HG03280 (cell line): ENCODE measurements around the gene TUBB4A.
A peak's percentile ranks its signal among the peaks of the same experiment; 100 is the strongest.
"Not testable (repeated sequence)": the region's sequence is repeated elsewhere in the genome, so short reads cannot be mapped to it uniquely, and the experiment has no call there.

Experiments
- ATAC-seq: cut with Tn5 transposase; IDR thresholded peaks from one replicate; pipeline ENCODE4 v1.9.1; 2021; ENCODE audit warnings: mild to moderate bottlenecking, moderate library complexity; ENCODE audit not compliant: unreplicated experiment

TUBB4A gene

DNA sequence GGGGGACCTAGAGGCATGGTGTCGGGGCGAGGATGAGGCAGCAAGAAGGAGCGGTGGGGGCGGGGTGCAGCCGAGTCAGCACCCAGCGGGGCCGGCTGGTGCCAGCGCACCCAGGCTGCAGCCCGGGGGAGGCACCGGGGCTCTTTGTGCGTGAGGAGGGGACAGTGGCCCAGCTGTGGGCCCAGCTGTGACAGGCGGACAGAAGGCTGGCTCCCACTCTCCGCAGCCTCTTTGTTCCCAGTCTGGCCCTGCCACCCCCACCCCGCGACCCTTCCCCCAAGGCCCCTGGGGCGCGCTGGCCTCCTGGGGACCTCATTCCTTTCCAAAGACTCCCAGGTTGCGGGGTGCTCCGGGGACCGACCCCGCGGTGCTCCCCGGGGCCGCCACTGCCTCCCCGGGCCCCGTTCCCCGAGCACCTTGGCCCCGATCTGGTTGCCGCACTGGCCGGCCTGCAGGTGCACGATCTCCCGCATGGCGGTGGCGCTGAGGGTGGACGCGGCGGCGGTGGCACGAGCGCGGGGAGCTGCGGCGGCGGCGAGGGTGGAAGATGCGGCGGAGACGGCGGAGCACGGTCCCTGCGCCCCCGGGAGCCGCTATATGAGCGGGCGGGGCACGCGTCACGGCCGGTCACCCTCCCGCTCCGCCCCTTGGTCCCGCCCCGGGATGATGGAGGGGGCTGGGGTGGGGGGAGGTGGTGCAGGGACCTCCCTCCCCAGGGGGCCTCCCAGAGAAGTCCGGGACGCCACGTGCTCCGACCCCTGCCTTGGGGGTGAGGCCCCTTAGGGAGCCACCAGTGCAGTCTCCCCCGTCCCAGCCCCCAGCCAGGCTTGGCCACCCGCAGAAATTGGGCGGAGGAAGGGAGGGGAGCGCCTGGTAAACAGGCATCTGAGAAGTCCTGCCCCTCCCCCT, at the start of gene TUBB4A:
TSS of gene TUBB4A (minus strand) at position 570 of the 909 bp plus-strand sequence. CDS start at position 473, 97 bp downstream.
- ATAC-seq: no peak

DNA sequence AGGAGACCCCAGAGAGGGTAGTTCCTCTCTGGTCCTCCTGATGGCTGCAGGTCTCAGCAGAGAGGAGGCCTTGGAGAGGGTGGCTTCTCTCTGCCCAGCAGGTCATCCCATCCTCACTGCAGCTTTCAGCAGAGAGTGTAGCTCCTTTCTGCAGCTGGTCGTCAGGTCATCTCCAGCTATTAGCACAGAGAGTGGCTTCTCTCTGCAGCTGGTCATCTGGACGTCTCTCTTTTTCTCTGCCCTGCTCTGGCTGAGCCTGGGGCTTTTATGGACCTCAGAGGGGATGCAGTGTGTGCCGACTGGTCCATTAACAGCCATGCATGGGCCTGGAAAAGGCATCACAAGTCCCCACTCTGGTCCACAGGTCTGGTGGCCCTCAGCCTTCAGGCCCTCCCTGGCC, 49.0 kb upstream of the TUBB4A start:
- ATAC-seq: no peak

DNA sequence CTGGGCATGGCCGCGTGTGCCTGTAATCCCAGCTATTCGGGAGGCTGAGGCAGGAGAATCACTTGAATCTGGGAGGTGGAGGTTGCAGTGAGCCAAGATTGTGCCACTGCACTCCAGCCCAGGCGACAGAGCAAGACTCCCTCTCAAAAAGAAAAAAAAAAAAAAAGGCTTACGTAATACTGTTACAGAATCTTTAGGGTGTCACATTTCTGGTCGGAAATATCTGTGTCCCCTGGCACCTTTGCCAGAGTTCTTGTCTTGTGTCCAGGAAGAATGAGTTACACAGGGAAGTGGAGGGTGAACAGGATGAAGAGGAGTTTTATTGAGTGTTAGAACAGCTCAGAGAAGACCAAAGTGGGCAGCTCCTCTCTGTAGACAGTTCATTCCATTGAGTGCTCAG, 48.6 kb upstream of the TUBB4A start:
- ATAC-seq: not testable (repeated sequence)

DNA sequence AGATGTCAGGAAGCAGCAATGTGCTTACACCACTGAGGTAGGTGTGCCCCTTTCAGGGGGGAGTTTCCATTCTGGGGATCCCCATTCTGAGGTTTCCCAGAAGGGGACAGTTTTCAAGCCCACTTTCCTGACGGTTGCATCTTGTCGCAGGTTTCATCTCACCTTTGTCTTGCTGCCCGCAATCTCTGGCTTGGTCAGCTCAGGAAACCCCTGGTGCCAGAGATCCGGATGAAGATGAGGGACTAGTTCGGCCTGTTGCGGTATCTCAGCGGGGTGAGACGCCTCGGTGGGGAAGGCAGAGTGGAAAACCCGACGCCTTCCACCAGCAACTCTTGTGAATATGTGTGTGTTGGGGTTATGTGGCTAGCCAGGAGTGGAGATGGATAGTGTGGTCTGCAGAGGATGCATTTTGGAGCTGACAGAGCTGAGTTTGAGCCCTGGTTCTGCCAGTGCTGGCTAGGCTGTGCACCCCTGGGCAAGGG, 41.8 kb upstream of the TUBB4A start:
- ATAC-seq: no peak

DNA sequence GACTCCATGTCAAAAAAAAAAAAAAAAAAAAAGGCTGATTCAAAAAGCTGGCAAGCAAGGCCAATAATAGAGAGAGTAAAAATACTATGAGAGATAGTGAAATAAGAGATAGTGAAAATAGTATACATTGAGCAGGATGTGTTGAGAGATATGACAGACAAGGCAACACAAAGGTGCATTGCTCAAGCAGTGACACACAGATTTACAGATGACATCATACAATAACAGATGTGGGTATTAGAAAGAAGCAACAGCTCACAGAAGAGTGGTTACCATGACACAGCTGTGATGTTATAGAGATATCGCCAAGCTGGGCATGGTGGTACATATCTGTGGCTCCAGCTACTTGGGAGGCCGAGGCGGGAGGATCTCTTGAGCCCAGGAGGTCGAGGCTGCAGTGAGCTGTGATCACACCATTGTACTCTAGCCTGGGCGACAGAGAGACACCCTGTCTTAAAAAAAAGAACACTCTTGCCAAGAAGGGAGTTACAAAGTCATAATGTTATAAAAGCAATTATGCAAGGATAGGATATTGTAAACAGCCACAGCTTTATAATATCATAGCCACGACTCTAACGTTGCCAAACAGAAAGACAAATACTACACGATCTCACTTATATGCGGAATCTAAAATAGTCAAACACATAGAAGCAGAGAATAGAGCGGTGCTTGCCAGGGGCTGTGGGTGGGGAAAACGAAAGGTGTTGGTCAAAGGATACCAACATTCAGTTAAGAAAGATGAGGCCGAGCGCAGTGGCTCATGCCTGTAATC, 39.0 kb upstream of the TUBB4A start:
- ATAC-seq: no peak

DNA sequence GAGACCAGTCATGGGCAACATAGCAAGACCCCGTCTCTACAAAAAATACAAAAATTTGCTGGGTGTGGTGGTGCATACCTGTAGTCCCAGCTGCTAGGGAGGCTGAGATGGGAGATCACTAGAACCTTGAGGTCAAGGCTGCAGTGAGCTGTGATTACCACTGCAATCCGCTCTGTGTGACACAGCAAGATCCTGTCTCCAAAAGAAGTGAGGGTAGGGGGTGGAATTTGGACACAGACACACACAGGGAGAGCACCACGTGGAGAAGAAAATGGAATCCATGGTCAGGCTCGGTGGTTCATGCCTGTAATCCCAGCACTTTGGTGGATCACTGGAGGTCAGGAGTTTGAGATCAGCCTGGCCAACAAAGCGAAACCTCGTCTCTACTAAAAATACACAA, 37.4 kb upstream of the TUBB4A start:
- ATAC-seq: no peak

DNA sequence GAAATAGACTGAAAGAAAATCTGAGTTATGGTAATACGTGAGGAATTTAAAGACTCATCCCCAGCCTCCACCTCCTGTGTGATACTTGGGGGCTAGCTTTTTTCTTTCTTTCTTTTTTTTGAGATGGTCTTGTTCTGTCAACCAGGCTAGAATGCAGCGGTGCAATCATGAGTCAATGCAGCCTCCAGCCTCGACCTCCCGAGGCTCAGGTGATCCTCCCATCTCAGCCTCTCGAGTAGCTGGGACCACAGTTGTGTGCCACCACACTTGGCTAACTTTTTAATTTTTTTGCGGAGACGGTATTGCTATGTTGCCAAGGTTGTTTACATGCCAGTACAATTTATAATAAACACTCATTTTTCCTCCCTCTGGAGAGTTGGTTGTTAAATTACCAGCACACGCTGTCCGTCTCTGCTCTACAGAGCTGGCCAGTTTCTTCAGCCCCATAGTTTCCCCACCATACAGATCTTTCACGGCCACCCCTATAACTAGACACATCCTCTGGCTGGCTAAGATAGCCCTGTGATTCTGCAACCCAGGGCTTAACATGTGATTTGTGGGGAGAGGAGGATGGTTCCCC, 33.5 kb upstream of the TUBB4A start:
- ATAC-seq: no peak

DNA sequence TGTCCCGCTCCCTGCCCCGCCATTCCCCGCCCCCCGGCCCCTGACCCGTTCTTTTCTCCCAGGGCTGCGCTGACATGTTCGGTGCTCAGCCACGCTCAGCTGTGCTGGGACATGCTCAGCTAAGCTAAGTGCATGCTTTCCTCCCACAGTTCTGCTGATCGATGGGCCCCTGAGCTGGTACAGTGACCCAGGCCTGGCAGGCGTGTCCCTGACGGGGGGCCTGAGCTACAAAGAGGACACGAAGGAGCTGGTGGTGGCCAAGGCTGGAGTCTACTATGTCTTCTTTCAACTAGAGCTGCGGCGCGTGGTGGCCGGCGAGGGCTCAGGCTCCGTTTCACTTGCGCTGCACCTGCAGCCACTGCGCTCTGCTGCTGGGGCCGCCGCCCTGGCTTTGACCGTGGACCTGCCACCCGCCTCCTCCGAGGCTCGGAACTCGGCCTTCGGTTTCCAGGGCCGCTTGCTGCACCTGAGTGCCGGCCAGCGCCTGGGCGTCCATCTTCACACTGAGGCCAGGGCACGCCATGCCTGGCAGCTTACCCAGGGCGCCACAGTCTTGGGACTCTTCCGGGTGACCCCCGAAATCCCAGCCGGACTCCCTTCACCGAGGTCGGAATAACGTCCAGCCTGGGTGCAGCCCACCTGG, 32.5 kb upstream of the TUBB4A start:
- no peak for ATAC-seq

DNA sequence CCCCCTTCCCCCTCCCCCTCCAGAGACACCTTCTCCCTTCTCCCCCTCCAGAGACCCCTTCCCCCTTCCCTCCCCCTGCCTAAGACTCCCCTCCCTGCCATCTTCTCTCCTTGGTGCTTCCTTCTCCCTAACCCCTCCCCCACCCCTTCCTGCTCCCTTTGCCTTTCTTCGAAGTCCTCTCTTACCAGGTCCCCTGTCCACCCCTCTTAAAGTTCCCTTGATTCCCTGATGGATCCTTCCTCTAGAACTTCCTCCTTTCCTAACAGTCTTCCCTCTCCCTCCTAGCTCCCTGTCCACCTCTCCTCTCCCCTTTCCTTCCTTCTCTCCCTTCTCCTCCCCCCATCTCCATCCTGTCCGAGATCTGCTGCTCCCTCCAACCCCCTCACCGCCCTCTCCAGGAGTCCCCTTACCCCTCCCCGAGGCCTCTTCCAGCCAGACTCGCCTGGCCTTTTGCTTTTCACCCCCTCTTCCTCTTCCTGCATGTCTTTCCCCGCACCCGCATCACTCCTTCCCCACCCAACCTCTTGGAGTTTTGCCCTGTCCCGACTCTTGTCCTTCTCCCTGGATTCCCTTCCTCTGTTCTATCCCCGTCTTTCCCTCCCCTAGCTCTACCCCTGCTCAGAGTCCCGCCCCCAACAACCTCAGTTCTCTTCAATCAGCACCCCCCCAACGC, 31.8 kb upstream of the TUBB4A start:
- no peak for ATAC-seq

DNA sequence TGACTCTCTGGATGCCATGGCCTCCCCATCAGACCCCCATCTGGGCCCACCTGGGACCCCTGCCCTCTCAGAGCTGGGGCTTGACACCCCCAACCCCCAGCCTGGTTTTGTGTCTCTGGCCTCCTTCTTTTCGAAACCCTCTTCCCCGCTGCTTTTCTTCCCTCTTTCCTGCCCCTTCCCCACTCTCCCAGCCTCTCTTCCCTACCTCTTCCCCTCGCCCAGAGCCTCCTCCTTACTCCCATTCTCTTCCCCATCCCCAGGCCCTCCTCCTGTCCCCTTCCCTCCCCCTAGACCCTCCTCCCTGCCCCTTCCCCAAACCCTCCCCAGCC, 30.9 kb upstream of the TUBB4A start:
- ATAC-seq: no peak

DNA sequence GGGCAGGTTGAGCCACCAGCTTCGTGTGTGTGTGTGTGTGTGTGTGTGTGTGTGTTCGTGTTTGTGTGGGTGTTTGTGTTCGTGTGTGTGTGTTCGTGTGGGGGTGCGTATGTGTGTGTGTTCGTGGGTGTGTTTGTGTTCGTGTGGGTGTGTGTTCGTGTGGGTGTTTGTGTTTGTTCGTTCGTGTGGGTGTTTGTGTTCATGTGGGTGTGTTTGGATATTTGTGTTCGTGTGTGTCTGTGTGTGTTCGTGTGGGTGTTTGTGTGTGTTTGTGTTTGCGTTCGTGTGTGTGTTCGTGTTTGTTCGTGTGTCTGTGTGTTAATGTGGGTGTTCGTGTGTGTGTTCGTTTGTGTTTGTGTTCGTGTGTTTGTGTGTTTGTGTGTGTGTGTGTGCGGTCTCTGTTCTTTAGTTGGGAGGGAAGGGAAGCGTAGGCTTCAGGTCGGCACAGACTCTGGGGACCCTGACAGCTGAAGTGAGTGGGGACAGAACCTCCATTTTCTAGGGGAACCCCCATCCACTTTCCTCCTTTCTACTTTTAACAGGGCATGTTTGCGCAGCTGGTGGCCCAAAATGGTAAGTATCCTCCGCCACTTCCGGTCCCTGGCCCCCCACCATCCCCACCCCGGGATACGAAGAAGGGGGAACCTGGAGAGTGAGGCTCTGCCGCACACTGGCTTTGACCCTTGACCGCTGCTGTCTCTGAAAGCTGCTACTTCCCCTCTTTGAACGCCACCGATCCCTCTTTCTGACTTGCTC, 30.3 kb upstream of the TUBB4A start:
- ATAC-seq: no peak

DNA sequence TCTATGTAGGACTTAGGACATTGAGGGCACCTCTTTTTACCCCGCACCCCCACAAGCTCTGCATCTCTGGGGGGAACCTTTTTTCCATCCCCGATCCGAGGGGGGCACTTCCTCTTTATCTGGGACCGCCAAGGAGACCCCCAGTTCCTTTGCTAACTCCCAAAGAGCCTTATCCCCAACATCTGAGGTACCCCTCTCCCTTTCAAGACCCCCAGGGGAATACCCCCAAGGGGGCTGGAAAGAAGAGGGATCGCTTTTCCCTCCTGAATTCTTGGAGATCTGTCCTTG, 29.8 kb upstream of the TUBB4A start:
- no peak for ATAC-seq

DNA sequence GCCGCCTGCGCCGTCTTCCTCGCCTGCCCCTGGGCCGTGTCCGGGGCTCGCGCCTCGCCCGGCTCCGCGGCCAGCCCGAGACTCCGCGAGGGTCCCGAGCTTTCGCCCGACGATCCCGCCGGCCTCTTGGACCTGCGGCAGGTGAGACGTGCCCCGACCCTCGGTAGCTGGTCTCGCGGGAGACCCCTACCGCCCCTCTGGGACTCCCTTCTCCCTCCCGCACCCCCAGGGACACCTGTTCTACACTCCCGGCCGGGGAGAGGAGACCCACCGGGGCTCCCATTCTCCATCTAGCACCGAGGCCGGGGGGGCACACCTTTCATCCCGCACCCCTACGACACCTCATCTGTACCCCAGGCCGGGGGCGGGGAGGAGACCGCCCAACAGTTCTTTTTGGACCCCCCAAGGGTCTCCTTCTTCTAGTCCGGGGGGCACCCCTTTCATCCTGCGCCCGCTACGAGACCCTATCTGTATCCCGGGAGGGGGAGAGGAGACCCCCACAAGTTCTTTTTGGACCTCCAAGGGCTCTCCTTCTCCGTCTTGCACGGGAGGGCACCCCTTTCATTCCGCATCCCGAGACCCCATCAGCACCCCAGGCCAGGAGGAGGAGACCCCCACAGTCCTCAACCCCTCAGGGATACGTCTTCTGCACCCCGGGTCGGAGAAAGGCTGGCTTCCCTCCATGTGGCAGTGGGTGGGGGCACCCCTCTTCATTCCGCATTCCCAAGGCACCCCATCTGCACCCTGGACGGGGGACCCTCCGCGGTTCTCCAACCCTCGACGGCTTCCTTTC, 29.2 kb upstream of the TUBB4A start:
- ATAC-seq: no peak

DNA sequence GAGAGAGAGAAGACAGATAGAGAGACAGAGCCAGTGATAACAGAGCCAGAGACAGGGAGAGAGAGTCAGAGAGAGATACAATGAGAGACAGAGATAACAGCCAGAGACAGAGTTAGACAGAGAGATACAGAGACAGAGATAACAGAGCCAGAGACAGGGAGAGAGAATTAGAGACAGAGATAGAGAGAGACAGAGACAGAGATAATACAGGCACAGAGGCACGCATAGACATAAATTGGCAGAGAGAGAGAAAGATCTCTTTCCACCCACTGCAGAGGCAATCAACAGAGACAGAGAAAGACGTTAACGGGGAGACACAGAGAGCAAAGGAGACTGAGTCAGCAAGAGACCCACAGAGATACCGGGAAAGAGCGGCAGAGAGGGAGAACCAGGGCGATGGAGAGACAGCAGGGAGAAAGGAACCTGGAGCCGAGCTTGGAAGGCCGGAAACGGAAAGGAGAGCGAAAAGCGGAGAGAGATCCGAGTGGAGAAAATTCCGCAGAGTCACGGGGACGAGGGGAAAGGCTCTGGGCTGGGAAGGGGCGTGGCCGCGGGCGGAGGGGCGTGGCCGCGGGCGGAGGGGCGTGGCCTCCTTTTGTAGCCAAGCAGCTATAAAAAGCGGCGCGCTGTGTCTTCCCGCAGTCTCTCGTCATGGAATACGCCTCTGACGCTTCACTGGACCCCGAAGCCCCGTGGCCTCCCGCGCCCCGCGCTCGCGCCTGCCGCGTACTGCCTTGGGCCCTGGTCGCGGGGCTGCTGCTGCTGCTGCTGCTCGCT, 28.5 kb upstream of the TUBB4A start, which contains the start of gene TNFSF9:
TSS of gene TNFSF9 (plus strand) at position 641 of the 777 bp plus-strand sequence. CDS start at position 652, 11 bp downstream.
- ATAC-seq: peak; percentile 42

DNA sequence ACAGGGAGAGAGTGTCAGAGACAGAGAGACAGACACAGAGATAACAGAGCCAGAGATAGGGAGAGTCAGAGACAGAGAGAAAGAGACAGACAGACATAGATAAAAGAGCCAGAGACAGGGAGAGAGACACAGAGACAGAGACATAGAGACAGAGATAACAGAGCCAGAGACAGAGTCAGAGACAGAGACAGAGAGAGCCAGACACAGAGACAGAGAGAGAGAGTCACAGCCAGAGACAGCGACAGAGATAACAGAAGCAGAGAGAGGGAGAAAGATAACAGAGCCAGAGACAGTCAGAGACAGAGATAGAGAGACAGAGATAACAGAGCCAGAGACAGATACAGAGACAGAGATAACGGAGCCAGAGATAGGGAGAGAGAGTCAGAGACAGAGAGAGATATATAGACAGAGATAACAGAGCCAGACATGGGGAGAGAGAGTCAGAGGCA, 27.9 kb upstream of the TUBB4A start:
- no peak for ATAC-seq

DNA sequence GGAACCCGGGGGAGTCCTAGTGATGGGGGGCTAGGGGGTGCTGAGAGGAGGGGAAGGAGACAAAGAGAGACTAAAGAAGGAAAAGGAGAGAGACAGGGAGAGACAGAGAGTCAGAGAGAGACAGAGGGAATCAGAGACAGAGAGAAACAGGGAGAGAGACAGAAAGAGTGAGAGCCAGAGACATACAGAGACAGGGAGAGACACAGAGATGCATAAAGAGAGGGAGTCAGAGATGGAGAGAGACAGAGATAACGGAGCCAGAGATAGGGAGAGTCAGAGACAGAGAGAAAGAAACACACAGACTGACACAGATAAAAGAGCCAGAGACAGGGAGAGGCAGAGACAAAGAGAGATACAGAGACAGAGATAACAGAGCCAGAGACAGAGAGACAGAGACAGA, 27.2 kb upstream of the TUBB4A start:
- no peak for ATAC-seq

DNA sequence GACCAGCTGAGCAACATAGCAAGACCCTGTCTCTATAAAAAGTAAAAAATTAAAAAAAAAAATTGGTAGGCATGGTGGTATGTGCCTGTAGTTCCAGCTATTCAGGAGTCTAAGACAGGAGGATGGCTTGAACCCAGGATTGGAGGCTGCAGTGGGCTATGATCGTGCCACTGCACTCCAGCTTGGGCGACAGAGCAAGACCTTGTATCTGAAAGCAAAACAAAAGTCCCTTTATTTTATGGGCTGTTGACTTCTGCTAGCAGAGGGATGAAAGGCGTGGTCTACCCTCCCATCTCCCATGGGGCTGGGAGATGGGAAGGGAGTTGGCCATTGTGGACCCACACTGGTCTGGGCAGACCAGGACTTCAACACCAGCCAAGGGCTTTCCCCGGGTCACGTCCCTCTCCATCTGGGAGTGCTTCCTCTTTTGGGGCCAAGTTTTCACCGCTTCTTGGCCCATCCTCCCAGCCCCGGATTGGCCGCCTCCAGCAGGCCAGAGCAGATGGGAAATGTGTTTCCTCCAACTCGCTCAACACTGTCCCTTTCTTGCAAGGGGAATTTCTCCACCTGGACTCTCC, 26.5 kb upstream of the TUBB4A start:
- ATAC-seq: no peak
